Measurements from ENCODE around the gene GIN1.
"Not testable (repeated sequence)": the region's sequence is repeated elsewhere in the genome, so short reads cannot be mapped to it uniquely, and the experiment has no call there.

Gene GIN1

DNA sequence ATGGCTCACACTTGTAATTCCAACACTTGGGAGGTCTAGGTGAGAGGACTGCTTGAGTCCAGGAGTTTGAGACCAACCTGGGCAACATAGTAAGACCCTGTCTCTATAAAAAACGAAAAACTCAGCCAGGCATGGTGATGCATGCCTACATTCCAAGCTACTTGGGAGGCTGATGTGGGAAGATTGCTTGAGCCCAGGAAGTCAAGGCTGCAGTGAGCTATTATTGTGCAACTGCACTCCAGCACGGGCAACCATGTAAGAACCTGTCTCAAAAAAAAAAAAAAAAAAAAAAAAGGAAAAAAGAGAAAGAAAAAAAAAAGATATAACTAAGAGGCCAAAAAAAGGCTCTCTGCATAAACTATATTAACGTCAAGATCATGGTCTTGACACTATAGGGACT lies 27.3 kb downstream of the GIN1 start:
- no peaks in the 10 kb centered on the region for H3K27me3 Mint-ChIP-seq (ENCODE audit: low read depth)
- peaks cover 28% of the 10 kb centered on the region for H3K36me3 Mint-ChIP-seq (ENCODE audit: low read depth)
- no peaks in the 10 kb centered on the region for H3K4me1 Mint-ChIP-seq
- no peak overlapping the region for H3K4me3 Mint-ChIP-seq
- no peaks in the 10 kb centered on the region for H3K9me3 Mint-ChIP-seq
- H3K27ac Mint-ChIP-seq: no peak overlapping the region
- TF ChIP-seq, protein P1, sequence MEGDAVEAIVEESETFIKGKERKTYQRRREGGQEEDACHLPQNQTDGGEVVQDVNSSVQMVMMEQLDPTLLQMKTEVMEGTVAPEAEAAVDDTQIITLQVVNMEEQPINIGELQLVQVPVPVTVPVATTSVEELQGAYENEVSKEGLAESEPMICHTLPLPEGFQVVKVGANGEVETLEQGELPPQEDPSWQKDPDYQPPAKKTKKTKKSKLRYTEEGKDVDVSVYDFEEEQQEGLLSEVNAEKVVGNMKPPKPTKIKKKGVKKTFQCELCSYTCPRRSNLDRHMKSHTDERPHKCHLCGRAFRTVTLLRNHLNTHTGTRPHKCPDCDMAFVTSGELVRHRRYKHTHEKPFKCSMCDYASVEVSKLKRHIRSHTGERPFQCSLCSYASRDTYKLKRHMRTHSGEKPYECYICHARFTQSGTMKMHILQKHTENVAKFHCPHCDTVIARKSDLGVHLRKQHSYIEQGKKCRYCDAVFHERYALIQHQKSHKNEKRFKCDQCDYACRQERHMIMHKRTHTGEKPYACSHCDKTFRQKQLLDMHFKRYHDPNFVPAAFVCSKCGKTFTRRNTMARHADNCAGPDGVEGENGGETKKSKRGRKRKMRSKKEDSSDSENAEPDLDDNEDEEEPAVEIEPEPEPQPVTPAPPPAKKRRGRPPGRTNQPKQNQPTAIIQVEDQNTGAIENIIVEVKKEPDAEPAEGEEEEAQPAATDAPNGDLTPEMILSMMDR (IDR thresholded peaks at IDR 0.05; ENCODE audit: unreplicated experiment in 3 of 3): no peak

GRCh38 chr5:103090791-103091190 lies 29.1 kb downstream of the GIN1 start:
- H3K27me3 Mint-ChIP-seq (ENCODE audit: low read depth): no peaks in the 10 kb centered on the region
- H3K9me3 Mint-ChIP-seq: peaks cover 7% of the 10 kb centered on the region
- no peak overlapping the region for H3K4me3 Mint-ChIP-seq
- H3K36me3 Mint-ChIP-seq (ENCODE audit: low read depth): peaks cover 38% of the 10 kb centered on the region
- TF ChIP-seq, protein P1 (IDR thresholded peaks at IDR 0.05; ENCODE audit: unreplicated experiment in 3 of 3): no peak
- H3K4me1 Mint-ChIP-seq: no peaks in the 10 kb centered on the region
- H3K27ac Mint-ChIP-seq: no peak overlapping the region

GRCh38 chr5:103089272-103089671 lies 30.7 kb downstream of the GIN1 start:
- peaks cover 13% of the 10 kb centered on the region for H3K9me3 Mint-ChIP-seq
- TF ChIP-seq, protein P1 (IDR thresholded peaks at IDR 0.05; ENCODE audit: unreplicated experiment in 3 of 3): no peak
- no peak overlapping the region for H3K27ac Mint-ChIP-seq
- no peaks in the 10 kb centered on the region for H3K27me3 Mint-ChIP-seq (ENCODE audit: low read depth)
- H3K36me3 Mint-ChIP-seq (ENCODE audit: low read depth): peaks cover 49% of the 10 kb centered on the region
- H3K4me3 Mint-ChIP-seq: no peak overlapping the region
- no peaks in the 10 kb centered on the region for H3K4me1 Mint-ChIP-seq

GRCh38 chr5:103086547-103086946 lies 33.4 kb downstream of the GIN1 start:
- H3K9me3 Mint-ChIP-seq: peaks cover 36% of the 10 kb centered on the region
- TF ChIP-seq, protein P1 (IDR thresholded peaks at IDR 0.05; ENCODE audit: unreplicated experiment in 3 of 3): no peak
- peaks cover 53% of the 10 kb centered on the region for H3K36me3 Mint-ChIP-seq (ENCODE audit: low read depth)
- no peaks in the 10 kb centered on the region for H3K27me3 Mint-ChIP-seq (ENCODE audit: low read depth)
- no peaks in the 10 kb centered on the region for H3K4me1 Mint-ChIP-seq
- no peak overlapping the region for H3K27ac Mint-ChIP-seq
- no peak overlapping the region for H3K4me3 Mint-ChIP-seq

DNA sequence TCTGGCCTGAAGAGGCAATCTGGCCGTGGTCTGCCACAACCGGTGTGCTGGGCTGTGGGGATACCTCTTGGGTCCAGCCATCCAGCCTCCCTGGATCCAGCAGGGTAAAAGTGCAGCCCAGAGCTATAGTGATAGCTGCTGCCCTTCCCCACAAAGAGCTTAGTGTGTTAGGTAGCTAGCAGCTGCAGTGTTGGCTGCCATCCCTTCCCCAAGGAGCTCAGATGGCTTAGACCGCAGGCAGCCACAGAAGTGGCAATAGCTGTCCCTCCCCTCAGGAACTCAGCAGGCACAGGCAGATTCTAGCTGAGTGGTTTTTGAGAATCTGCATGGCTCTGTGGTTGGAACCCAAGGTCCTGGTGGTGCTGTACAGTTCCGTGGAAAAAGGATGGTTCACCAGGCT lies 40.1 kb downstream of the GIN1 start:
- peaks cover 76% of the 10 kb centered on the region for H3K9me3 Mint-ChIP-seq
- H3K4me3 Mint-ChIP-seq: no peak overlapping the region
- H3K4me1 Mint-ChIP-seq: no peaks in the 10 kb centered on the region
- peaks cover 20% of the 10 kb centered on the region for H3K36me3 Mint-ChIP-seq (ENCODE audit: low read depth)
- TF ChIP-seq, protein P1 (IDR thresholded peaks at IDR 0.05; ENCODE audit: unreplicated experiment in 3 of 3): no peak
- H3K27me3 Mint-ChIP-seq (ENCODE audit: low read depth): no peaks in the 10 kb centered on the region
- no peak overlapping the region for H3K27ac Mint-ChIP-seq

- H3K9me3 Mint-ChIP-seq: peaks cover 56% of the 10 kb centered on the region
- TF ChIP-seq, protein P1 (IDR thresholded peaks at IDR 0.05; ENCODE audit: unreplicated experiment in 3 of 3): no peak
- no peak overlapping the region for H3K27ac Mint-ChIP-seq
- H3K4me1 Mint-ChIP-seq: no peaks in the 10 kb centered on the region
- H3K36me3 Mint-ChIP-seq (ENCODE audit: low read depth): peaks cover 4% of the 10 kb centered on the region
- no peaks in the 10 kb centered on the region for H3K27me3 Mint-ChIP-seq (ENCODE audit: low read depth)
- no peak overlapping the region for H3K4me3 Mint-ChIP-seq
These were observed 44.5 kb downstream of the GIN1 start for GRCh38 chr5:103075442-103075841.

DNA sequence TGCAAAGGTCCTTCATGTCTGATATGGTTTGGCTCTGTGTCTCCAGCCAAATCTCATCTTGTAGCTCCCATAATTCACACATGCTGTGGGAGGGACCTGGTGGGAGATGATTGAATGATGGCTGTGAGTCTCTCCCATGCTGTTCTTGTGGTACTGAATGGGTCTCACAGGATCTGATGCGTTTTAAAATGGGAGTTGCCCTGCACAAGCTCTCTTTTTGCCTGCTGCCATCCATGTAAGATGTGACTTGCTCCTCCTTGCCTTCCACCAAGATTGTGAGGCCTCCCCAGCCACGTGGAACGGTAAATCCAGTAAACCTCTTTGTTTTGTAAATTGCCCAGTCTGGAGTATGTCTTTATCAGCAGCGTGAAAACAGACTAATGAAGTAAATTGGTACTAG lies 46.4 kb downstream of the GIN1 start:
- H3K4me1 Mint-ChIP-seq; H3K36me3 Mint-ChIP-seq (ENCODE audit: low read depth); H3K27me3 Mint-ChIP-seq (ENCODE audit: low read depth); H3K27ac Mint-ChIP-seq; H3K4me3 Mint-ChIP-seq: not testable (repeated sequence)
- peaks cover 50% of the 10 kb centered on the region for H3K9me3 Mint-ChIP-seq
